Dermis microvascular lymphatic vessel endothelial cell (primary cell): ENCODE data around the gene MGP. TPM values are rescaled to one million over a fixed set of nuclear protein-coding genes. Genes with fewer than 3 reads are reported as not detected.

Source experiments
- DNase-seq, 2 donors: peaks; one replicate each; pipeline versions ENCODE4 v3.0.0 to v3.0.0-alpha.2; 2010; ENCODE audit warnings: low read depth in 2 of 2
- total RNA-seq: library from RNA; depleted of rRNA; stranded (reverse); fragments of >200 nt; gene quantifications from 2 replicates; pipeline ENCODE4 v1.2.1, GENCODE V29; 2014

MGP gene
- 149 and 328 TPM in 2 replicates for total RNA-seq

DNA sequence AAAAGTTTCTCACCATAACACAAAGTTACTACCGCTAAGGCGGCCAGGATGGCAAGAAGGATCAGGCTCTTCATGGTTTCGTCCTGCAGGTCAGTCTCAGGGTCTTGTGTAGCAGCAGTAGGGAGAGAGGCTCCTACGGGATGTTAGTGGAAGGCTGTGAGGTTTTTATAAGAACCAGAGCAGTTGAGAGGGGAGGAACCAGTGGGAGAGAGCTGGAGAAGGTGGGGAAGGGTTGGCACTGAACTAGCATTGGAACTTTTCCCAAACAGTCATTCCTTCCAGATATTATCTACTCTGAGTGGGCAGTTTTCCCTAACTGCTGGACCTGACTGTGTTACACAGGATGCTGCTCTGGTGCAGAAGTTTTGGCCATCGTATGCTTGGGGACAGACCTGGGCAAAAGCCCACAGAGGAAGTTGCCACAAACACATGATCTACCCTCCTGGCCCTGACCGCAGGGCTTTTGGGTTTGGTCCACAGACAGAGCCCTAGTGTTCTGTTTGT is at the start of gene MGP:
TSS of gene MGP (minus strand) at position 137 of the 504 bp plus-strand sequence. CDS start at position 74, 63 bp downstream.
- DNase-seq = peak; percentile 68 to 96

DNA sequence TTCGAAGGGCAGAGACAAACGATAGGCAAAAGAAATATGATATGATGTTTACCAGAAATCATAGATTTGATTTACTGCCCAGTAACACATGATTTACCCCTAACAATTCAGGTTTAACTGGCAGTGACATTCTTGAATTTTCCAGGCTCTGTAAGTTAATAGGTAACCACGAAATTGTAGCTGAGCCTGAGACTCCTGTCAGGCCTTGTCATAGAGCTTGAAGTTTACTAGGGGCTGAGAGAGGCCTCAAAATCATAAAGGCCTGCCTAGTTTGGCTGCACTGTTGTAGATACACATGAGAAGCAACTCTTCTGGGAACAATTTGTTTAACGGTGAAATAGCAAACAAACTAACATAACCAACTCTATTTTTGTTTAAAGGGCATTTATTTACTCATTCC is 49.4 kb upstream of the MGP start:
- no peak for DNase-seq

DNA sequence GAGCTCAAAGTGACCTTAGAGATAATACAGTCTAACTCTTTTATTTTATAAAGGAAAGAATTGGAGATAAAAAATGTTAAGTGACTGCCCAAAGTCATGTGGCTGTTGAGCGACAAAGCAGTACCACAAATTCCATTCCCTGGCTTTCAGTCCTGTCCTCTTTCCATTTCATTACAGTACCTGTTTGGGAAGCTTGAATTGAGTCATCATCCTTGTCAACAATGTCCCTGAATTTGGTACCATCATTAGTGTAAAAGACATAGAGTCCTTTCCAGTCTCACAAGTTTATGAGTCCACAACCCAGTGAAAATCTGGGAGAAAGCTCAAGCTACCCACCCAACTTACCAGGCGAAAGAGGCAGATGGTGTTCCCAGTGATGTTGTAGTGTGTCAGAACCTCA is 48.9 kb upstream of the MGP start:
- no peak for DNase-seq

DNA sequence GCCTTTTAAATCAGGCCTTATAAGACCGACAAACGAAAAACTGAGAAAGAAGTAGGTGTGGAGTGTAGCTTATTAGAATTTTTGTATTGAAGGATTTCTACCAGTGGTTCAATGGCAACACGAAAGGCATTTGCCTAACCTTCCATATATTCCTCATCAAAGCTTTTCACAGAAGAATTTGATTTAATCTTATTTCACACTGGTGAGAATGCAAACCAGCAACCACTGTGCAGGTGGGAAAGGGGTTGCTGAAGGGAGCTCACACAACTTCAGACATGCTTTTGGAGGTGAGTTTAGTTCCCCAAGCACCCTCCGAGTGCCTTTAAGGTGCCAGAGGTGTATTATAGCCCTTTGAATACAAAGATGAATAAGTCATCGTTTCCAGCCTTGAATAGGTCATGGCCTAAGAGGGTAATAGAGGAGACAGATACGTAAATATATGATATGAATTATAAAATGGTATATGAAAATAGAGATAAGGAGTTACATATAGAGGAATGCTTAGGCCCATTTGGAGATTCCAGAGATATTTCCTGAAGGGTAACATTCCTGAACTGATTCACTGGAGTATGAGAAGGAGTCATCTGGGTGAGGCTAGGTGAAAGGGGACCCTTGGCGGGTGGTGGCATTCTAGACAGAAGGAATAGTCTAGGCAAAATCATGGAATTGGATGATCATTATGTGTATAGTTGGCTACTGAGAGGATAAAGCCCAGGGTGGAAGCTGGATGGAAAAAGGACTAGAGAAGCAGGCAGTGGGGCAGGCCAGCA is 46.3 kb upstream of the MGP start:
- no peak for DNase-seq

DNA sequence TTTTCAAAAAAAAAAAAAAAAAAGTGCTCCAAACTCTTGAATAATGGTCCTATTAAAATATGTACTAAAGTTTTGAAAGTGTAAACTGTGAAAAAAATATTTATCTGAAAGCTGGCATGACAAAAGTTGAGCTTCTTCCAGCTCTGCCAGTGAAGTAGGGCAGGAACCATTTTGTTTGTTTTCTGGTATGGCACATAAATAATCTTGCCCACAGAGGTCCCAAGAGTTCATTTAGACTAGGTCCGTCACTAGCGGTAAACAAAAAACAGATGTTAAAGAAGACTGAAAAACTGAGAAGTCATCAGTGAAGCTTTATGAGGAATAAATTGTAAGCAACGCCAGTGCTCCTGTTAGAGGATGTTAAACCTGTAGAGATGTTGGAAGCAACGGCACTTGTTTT is 45.7 kb upstream of the MGP start:
- no peak for DNase-seq

DNA sequence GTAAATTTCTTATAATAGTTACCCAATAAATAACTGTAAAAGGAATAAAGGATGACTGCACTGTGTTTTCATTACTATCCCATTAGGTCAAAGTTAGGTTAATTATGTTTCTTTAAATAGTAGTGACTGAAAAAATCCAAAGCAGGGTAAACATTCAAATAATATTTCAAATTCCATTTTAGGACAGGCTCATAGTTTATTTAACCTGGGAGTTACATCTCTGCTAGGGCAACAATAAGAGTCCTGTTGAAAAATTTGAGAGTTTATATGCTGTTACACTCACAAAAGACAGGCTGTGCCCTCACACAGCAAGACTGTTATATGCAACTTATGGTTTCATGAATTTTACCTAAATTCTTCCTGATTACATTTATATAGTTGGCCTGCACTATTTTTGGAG is 44.6 kb upstream of the MGP start:
- DNase-seq = no peak

DNA sequence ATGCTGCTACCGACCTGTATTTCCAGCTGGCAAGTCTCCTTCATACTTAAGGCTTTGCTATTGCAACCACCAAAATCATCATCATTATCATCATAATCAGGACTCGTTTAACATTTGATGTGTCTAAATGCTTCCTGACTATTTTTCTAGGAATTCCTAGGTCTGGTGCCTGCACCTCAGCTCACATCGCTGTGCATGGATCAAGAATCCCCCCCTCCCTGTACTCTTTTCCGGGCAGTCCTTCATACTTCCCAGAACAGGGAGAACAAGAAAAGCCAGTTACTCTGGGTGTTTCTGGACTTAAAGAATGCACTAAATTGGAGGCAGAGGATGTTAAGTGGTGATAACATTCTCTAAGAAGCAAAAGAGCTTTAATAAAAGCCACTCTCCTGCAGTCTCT is 43.3 kb upstream of the MGP start:
- no peak for DNase-seq

DNA sequence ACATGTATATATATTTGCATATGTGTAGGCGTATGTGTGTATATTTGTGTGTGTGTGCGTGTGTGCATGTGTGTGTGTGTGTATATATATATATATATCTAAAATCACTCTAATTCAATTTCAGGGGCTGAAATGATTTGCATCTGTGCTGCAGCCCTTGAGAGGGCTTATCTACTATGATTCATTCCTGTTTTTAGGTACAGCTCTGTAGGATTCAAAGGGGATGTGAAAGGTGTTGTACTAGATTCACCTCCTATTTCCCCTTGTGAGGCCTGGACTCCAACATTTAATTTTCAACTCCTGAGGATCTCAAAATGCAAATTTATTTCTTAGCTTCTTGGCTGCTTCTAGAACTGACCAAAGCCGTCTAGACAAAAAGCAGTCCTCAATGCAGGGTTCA is 41.6 kb upstream of the MGP start:
- no peak for DNase-seq

DNA sequence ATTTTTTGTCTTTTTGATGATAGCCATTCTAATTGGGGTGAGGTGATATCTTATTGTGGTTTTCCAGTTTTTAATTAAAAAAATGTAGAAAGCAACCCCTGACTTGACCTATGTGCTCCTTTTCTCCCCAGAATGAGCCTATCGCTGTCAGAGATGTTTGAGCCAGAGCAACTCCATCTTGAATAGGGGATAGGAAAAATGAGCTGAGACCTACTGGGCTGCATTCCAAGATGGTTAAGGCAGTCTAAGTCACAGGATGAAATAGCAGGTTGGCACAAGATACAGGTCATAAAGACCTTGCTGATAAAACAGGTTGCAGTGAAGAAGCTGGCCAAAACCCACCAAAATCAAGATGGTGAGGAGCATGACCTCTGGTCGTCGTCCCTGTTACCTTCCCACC is 38.9 kb upstream of the MGP start:
- DNase-seq = no peak

DNA sequence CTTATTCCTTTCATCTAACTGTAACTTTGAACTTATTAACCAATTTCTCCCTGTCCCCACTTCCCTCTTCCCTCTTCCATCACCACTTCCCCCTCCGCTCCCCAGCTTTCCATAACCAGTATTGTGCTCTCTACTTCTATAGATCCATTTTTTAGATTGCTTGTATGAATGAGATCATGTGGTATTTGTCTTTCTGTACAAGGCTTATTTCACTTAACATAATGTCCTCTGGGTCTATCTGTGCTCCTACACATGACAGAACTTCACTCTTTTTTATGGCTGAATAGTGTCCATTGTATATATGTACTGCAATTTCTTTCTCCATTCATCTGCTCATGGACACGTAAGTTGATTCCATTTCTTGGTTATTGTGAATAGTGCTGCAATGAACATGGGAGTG is 38.3 kb upstream of the MGP start:
- DNase-seq = no peak

DNA sequence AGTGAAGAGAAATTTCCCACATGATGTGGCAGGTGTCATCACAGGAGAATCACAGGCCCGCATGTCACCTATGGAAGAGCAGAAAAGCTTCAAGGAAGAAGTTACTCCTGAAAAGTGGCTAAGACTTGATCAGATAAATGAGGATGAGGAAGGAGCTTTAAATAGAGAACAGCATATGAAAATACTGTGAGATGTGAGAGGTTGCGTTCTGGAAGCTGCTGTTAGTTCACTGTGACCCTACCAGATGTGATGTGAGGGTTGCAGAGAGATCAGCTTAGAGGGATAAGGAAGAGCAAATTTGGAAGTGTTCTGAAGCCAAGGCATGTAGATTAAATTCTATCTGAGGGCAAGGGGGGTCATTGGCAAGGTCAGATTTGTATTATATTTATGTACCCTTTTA is 35.6 kb upstream of the MGP start:
- no peak for DNase-seq

DNA sequence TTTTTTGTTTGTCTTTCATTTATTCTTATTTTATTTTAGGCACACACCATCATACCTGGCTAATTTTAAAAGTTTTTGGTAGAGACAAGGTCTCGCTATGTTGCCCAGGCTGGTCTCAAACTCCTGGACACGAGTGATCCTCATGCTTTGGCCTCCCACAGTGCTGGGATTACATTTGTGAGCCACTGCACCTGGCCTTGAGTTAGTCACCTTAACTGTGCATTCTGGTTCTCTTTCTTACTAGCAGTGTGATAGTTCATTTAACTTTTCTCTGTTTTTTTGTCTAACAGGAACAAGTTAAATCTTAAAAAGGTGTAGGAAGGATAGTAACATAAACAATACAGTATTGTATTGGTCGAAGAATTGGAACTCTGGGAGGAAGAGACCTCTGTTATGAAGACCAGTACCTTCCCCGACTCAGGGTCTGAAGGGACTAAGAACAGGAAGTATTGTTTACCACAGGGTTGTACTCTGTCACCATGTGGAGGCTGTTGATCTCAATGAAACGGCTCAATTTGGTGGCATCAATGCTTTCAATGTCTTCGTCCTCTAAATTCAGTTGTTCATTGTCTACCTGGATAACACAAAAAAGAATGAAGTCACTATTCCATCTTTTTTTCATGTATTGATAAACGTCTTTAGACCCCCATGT is 34.9 kb upstream of the MGP start:
- no peak for DNase-seq

DNA sequence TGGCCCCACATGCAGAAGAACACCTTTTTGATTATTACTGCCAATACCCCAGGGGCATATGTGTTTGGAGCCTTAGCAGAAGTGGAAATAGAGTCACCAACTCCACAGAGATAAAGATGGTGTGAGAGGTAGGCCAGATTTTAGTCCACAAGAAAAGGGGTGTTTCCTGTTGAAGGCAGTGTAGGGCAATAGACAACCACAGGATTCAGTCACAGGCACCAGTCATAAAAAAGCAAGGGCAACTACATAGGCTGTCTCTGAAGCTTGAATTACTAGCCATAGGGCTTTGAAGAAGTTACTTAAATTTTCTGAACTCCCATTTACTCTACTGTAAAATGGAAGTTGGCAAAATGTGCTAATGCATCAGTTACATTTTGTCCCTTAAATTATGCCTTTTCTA is 33.8 kb upstream of the MGP start:
- DNase-seq = no peak

DNA sequence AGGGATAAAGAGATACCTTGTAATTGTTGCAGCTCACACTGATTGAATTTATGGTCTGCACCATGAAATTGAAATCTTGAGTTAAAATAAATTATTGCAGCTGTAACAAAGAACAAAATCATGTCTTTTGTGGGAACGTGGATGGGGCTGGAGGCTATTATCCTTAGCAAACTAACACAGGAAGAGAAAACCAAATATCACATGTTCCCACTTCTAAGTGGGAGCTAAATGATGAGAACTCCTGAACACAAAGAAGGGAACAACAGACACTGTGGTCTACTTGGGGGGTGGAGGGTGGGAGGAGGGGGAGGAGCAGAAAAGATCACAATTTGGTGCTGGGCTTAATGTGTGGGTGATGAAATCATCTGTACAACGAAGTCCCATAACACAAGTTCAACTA is 30.1 kb upstream of the MGP start:
- DNase-seq = no peak

DNA sequence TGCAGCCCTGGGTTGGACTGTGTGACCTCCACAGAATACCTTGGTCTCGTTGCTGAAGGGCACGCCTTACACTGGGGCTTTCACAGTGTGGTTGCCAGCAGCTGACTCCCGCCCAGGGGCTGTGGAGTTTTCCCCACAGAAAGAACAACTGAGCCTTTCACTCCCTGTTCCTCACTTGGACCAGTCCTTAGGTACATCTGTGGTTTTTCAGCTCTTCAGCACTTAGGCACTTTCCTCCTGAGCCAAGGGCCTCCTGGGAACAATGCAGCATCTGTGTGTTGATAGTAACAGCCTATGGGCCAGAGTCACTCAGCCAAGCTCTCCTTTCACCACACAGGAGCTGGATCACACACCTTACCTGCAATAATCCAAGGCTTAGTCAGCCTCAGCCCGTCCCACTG is 27.7 kb upstream of the MGP start:
- DNase-seq = no peak

DNA sequence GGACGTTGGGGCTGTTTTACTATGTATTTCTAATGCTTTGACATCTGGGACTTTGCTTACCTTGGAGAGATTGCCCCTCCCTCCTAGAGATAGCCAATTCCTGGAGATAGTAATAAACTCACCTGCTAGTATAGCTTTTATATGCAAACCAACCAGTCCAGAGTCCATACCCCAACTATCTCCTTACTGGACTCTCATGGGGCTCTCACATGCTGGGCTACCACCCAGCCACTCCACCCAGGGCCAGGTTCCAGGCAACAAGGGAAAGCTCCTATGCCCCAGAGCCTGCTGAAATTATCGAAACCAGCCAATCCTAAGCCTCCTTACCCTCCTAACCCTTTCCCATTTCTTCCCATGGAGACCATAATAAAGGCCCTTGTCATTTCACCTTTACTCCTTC is 25.5 kb upstream of the MGP start:
- DNase-seq = no peak

DNA sequence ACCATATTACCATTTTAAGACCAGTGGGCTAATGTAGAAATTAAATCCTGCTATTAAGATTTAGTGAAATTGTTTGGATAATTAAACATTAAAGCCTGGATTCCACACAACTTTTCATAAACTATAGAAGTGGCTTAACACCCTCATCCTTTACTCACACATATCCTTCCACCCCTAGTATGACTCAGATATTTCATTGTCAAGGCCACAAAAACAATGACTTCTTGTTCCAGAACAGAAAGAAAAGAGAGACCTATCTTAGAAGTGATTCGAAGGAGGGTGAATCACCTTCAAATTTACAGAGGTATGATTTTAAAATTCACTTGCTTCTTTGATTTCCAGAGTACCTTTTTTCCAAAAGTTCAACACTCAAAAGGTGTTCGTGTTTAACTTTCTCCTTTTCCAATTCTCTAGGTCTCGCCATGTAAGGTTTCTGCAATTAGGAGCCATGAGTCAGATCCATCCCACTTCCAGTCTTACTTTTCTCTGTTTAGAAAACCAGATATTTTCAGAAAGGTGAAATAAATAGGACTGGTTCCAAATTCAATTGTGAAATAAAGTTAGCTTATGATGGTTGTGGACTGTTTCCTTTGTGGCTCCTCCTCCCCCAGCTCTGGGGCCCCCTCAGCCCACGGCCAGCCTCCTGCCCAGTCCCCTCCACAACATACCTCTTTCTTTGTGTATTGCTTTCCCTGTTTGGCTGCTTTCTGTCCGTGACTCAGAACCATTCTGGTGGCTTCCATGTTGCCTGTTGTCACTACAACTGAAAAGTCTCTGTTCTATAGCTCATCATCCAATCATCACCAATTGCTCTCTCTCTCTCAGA is 24.6 kb upstream of the MGP start:
- peak in 1 of 2 donors; percentile 86 for DNase-seq

DNA sequence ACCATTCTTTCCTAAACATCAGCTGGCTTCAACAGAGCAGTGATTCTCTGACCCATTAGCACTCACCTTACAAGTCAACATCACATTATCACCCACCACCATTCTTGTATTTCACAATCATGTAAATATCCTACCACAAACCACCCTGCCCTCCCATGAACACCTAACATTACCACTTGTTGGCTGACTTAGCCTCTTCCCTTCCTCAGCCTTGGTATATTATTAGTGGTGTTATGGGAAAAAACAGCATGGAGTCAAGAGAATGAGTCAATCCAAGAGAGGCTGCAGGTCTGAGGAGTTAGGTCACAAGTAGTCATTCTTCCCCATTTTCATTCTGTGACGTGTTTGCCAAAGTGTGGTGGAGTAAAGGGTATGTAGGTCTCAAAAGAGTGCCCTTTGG is 22.3 kb upstream of the MGP start:
- DNase-seq = no peak

DNA sequence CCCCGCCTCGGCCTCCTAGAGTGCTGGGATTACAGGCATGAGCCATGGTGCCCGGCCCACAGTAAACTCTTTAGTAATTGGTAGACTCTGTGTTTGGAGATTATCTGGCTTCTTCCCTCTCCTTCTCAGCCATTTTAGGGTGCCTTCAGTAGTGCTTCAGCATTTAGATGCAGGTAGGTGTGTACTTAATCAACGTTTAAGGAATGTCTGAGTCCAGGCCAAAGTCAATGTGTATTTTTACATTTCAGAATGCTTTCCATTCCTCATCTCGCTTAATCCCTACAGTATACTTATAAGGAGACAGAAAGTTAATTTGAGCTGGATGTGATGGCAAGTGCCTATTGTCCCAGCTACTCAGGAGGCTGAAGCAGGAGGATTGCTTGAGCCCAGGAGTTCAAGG is 20.5 kb upstream of the MGP start:
- no peak for DNase-seq

DNA sequence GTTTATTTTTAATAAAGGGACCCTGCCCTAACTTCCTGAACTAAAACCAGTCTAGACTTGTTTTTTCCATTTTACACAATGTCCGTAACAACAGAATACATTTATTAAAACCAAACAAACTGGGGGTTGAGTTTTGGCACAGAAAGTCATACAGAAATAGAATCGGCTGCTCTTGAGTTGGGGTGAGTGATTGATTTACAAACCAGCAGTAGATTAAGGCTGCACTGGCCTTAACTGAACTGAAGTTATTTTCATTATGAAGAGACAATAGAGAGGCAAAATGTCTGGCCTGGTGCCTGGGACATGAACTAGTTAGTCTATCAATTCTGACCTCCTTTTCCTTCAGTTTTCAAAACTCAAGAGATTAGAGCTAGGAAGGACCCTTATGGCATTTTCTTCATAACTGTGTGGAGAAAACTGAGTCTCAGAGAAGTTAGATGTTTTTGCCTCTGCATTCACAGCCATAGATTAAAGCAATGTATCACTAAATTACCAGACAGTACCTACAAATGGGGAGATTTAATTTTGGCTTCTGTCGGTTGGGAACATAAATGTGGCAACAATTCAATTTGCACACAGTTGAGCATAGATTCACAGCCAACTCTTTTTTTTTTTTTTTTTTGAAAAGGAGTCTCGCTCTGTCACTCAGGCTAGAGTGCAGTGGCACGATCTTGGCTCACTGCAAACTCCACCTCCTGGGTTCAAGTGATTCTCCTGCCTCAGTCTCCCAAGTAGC is 19.8 kb upstream of the MGP start:
- peak; percentile 98 to 99 for DNase-seq

DNA sequence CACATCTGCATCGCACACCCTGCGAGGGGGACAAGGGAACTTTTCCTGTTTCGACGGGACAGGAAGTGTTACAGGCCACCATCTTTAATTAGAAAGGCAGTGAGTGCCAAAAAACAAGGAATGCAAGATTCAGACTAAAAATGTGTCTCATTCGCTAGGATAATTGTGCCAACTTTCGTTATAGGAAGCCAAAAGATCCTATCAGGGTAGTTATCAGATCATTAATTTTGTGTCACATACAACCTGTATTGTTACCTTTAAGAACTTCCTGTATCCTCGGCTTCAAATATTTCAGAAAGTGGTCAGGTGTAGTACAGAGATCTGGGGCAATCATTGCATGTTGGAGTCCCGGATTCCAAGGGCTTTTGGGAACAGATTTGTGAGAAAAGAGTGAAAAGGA is 19.2 kb upstream of the MGP start:
- peak in 1 of 2 donors; percentile 75 for DNase-seq
